GM10248 (cell line): ENCODE data around the gene CDK18.

ENCODE experiments used
- CTCF ChIA-PET: fragments of 300-600 bp; sonication (Branson Sonifier 250); formaldehyde crosslinking; extraction: SDS; loops from one replicate; lab custom pipeline; 2021; ENCODE audit warnings: antibody characterized with exemption; lab: Yijun Ruan, JAX
- POLR2A ChIA-PET: fragments of 350-650 bp; sonication (Branson Sonifier 250); formaldehyde crosslinking; extraction: SDS; loops from one replicate; lab custom pipeline; 2020; ENCODE audit warnings: antibody characterized with exemption; lab: Yijun Ruan, JAX
- DNase-seq: peaks from one replicate; pipeline ENCODE4 v3.0.0; 2012; ENCODE audit errors: extremely low spot score
- CTCF ChIP-seq: IDR thresholded peaks from 2 replicates; pipeline ENCODE4 v1.5.1; 2012; ENCODE audit warnings: mild to moderate bottlenecking, low read depth; ENCODE audit errors: extremely low read depth, missing control alignments, control extremely low read depth

Gene CDK18

DNA sequence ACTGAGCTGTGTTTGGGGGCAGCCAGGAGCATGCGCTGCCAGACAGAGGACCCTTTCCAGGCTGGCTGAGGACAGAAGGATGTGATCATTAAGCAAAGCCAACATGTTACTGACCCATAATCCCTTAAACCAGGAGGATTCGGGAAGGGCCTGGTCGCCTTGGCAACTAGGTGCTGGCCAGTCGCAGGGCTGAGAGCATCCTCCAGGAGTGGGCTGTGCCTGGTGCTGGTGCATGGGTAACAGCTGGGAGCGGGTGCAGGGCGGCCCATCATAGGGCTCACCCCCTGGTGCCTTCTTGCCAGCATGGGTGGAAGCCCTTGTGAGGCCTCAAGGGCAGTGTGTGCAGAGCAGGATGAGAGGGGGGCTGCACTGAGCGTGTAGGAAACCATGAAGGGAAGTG, 17.2 kb downstream of the CDK18 start:
- CTCF ChIA-PET, result interaction anchor here (1.1 to 13.6 kb wide), 6 partner anchors 9 to 248 kb away, joined by 3 to 247 read pairs (median 26); no protein-coding TSS in a partner anchor
- POLR2A ChIA-PET, result no interaction called here
- DNase-seq, result no peak
- no peak for TF ChIP-seq CTCF

- ChIA-PET POLR2A (interaction anchor here (0.5 kb wide), 1 partner anchor 419 kb away, joined by 3 read pairs; no protein-coding TSS in a partner anchor), CTCF (interaction anchor here (0.9 to 13.6 kb wide), 19 partner anchors 8 to 397 kb away, joined by 3 to 247 read pairs (median 14); no protein-coding TSS in a partner anchor)
- no peak for DNase-seq
- TF ChIP-seq CTCF, result no peak
Observed at GRCh38 chr1:205522692-205523091, 18.2 kb downstream of the CDK18 start.

- CTCF ChIA-PET, result interaction anchor here (0.7 to 13.6 kb wide), 48 partner anchors 10 to 717 kb away, joined by 3 to 247 read pairs (median 6); partner anchors contain the start of genes ELK4 and NUAK2
- POLR2A ChIA-PET, result interaction anchor here (0.5 kb wide), 1 partner anchor 418 kb away, joined by 3 read pairs; no protein-coding TSS in a partner anchor
Observed at GRCh38 chr1:205523261-205523890, 18.9 kb downstream of the CDK18 start.

DNA sequence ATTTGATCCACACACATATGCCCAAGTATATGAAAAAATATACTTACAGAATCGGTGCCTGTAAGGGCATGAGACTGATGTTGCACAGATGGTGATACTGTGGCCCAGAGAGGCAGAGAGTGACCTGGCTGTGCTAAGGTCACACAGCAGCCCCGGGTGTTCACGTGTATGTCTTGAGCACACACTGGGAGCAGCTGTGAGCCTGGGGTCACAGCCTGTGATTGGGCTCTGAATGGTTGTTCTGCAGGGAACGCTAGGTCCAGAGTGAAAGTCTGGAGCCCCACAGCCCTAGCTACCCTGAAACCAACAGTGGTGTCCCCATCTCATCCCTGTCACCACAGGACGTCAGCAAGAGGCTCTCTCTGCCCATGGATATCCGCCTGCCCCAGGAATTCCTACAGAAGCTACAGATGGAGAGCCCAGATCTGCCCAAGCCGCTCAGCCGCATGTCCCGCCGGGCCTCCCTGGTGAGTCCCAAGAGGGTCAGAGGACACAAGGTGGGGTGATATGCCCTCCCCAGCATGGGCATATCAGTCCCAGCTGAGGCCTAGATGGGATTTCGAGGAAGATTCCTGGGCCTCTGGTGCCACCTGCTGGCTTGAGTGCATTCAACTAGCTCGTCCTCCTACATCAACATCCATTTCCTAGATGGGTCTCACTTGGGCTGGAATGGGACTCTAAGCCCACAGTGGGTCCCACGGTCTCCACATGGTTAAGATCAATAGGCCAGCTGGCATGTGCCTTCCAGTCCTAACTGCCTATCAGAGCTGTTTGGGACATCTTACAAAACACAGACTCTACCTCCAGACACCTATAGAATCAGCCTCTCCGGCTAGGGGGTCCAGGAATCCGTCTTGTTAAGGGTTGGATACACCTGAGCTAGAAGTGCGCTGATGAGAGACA, 19.7 kb downstream of the CDK18 start:
- POLR2A ChIA-PET, result no interaction called here
- CTCF ChIA-PET, result interaction anchor here (0.6 to 13.6 kb wide), 76 partner anchors 10 to 717 kb away, joined by 3 to 247 read pairs (median 5); partner anchors contain the start of genes ELK4 and NUAK2
- DNase-seq, result peak; percentile 78
- peak; percentile 77 for TF ChIP-seq CTCF

More at GRCh38 chr1:205523261-205523890, 18.9 kb downstream of the CDK18 start:
- no peak for DNase-seq
- TF ChIP-seq CTCF, result no peak

GRCh38 chr1:205524794-205525101, 20.3 kb downstream of the CDK18 start:
- POLR2A ChIA-PET, result no interaction called here
- DNase-seq, result no peak
- CTCF ChIA-PET, result interaction anchor here (0.6 to 13.6 kb wide), 67 partner anchors 10 to 718 kb away, joined by 3 to 247 read pairs (median 5); partner anchors contain the start of genes ELK4 and NUAK2
- no peak for TF ChIP-seq CTCF
